GM23248 (cell line): ENCODE results near the gene TMC1. TPM values are rescaled to one million over a fixed set of nuclear protein-coding genes. Genes with fewer than 3 reads are reported as not detected.
"Not testable (repeated sequence)": the region's sequence is repeated elsewhere in the genome, so short reads cannot be mapped to it uniquely, and the experiment has no call there.

Source experiments
- DNase-seq: peaks from one replicate; pipeline ENCODE4 v3.0.0-alpha.2; 2015
- H2AFZ ChIP-seq: fragments of 200-600 bp; sonication (generic); 2 replicates; pipeline ENCODE4 v1.6.1; 2016; ENCODE audit warnings: antibody characterized with exemption
- H3F3A ChIP-seq: fragments of 200-600 bp; sonication (generic); 2 replicates; pipeline ENCODE4 v1.6.1; 2016; ENCODE audit warnings: mild to moderate bottlenecking, antibody characterized with exemption, mixed run types; ENCODE audit not compliant: insufficient read depth
- H3K27ac ChIP-seq: fragments of 200-600 bp; sonication (generic); 2 replicates; pipeline ENCODE4 v1.5.1; 2016; ENCODE audit warnings: mild to moderate bottlenecking
- H3K27me3 ChIP-seq: fragments of 200-600 bp; sonication (generic); replicated peaks from 2 replicates; pipeline ENCODE4 v1.6.1; 2016; ENCODE audit warnings: mild to moderate bottlenecking; ENCODE audit not compliant: insufficient read depth
- H3K36me3 ChIP-seq: fragments of 200-600 bp; sonication (generic); 2 replicates; pipeline ENCODE4 v1.6.1; 2016; ENCODE audit warnings: low read depth, mild to moderate bottlenecking
- H3K4me1 ChIP-seq: fragments of 200-600 bp; sonication (generic); 2 replicates; pipeline ENCODE4 v1.6.1; 2016; ENCODE audit warnings: mild to moderate bottlenecking; ENCODE audit not compliant: insufficient read depth
- H3K4me2 ChIP-seq: fragments of 200-600 bp; sonication (generic); one replicate; pipeline ENCODE4 v1.6.1; 2016; ENCODE audit warnings: mild to moderate bottlenecking; ENCODE audit not compliant: unreplicated experiment
- H3K4me3 ChIP-seq: fragments of 200-600 bp; sonication (generic); 2 replicates; pipeline ENCODE4 v1.5.1; 2016; ENCODE audit warnings: mild to moderate bottlenecking
- H3K79me2 ChIP-seq: fragments of 200-600 bp; sonication (generic); 2 replicates; pipeline ENCODE4 v1.6.1; 2016; ENCODE audit warnings: mild to moderate bottlenecking; ENCODE audit not compliant: insufficient read depth
- H3K9ac ChIP-seq: fragments of 200-600 bp; sonication (generic); 2 replicates; pipeline ENCODE4 v1.6.1; 2016; ENCODE audit warnings: mild to moderate bottlenecking
- H3K9me2 ChIP-seq: fragments of 200-600 bp; sonication (generic); 2 replicates; pipeline ENCODE4 v1.6.1; 2016; ENCODE audit warnings: mixed run types, mild to moderate bottlenecking, moderate library complexity; ENCODE audit not compliant: insufficient read depth
- H3K9me3 ChIP-seq: fragments of 200-600 bp; sonication (generic); one replicate; pipeline ENCODE4 v1.6.1; 2017; ENCODE audit warnings: low read depth
- H4K20me1 ChIP-seq: fragments of 200-600 bp; sonication (generic); 2 replicates; pipeline ENCODE4 v1.6.0; 2016; ENCODE audit not compliant: insufficient read depth
- EZH2 ChIP-seq: fragments of 200-600 bp; sonication (generic); IDR thresholded peaks from 2 replicates; pipeline ENCODE4 v1.6.1; 2018; ENCODE audit warnings: antibody characterized with exemption, mild to moderate bottlenecking; ENCODE audit not compliant: insufficient read depth, poor library complexity, severe bottlenecking
- EZH2phosphoT487 ChIP-seq: fragments of 200-600 bp; sonication (generic); IDR thresholded peaks from 2 replicates; pipeline ENCODE4 v1.6.1; 2018; ENCODE audit warnings: antibody characterized with exemption, moderate library complexity, mild to moderate bottlenecking, low read depth; ENCODE audit not compliant: insufficient read depth
- WGBS, 2 experiments: methylation state at CpG; one replicate each; pipeline ENCODE4 v1.1.6; 2015 to 2017; ENCODE audit warnings: low lambda C conversion rate in 2 of 2, low coverage in 1 of 2; ENCODE audit errors: missing lambda C conversion rate in 2 of 2; 5-methylcytosine and 5-hydroxymethylcytosine counted together
- in situ Hi-C: fragments of 300-500 bp; cut with MboI; formaldehyde crosslinking; loops from 2 replicates; pipeline ENCODE4 v1.15.0; 2020
- polyA plus RNA-seq: library from polyadenylated mRNA; unstranded; fragments of >200 nt; fragmentation: Nextera tagmentation; extraction: Ambion mirVana; gene quantifications from 2 replicates; pipeline ENCODE4 v1.2.1, GENCODE V29; 2016
- total RNA-seq: library from RNA; depleted of rRNA; stranded (reverse); fragments of >200 nt; shearing (Covaris generic); gene quantifications from 2 replicates; pipeline ENCODE4 v1.2.3, GENCODE V29; 2014

Gene TMC1
- total and polyA plus RNA-seq, 2 experiments from 2014 or later = 0.45 TPM; not detected in 1

DNA sequence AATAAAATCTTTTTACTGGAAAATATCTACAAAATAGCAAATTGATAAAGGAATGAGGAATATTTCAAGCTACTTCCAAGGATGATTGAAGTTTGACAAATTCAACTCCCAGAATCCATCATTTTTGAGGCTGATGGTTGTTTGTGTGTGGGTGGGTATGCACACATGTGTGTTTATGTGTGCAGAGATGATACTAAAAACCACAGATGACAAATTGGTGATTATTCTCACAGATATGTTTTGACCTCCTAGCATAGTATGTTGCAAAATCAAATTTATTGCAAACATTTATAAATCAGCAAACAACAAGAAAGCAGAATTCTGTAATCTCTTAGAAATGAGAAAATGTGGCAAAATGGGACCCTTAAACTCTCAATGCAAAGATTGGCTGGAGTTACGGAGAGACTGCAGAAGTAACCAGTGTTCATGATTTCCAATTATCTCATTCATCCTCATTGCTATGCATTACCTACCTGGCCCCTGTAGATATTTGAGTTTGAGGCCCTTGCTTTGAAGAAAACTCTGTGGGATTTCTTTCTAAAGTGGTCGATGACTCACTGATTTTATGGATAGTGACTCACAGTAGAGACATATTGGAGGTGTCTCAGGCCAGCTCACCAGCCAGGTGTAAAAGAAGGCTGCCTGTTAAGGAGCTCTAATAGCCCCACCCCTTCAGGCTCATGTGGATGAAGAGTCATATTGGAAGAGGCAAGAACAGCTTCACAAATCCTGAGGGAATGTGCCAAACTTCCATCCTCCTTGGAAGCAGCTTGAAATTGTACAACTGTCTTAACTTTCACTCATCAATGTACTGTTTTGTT, 44.6 kb upstream of the TMC1 start:
- in situ Hi-C loops = no loop called here
- peak overlapping the region; percentile 44 for H3K4me2 ChIP-seq

DNA sequence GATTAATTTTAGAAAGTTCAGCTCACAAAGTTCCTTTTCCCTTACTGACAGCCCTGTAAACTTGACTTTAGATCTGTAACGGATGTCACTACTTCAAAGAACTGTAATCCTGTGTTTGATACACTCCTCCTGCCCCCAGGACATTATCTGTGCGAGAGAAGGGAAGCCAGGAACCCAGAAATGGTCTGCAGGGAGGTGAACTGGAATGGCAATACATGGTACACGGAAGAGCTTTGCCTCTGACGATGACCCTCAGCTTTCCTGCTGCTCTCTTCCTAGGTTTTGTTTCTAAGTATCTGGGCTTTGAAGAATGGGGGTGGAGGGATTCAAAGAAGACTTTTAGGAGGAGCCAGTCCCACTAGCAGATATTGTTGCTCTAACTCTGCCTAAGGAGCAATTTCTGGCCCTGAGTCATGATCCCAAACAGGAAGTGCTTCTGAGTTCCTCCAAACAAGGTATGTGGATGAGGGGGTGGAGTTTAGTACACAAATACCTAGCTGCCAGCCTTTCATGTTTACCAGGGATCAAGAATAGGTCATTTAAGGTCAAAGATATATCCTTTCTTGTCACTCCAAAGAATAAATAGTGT, 43.4 kb upstream of the TMC1 start:
- 0 out of 2 replicates have a peak overlapping the region, but pooled peaks have one; percentile 10 for H3K4me3 ChIP-seq
- H3F3A ChIP-seq = peaks cover 36% of the 10 kb centered on the region
- H3K27ac ChIP-seq = peak overlapping the region; percentile 23; the same call in 1 of the 2 replicates
- H3K27me3 ChIP-seq = no peaks in the 10 kb centered on the region
- H4K20me1 ChIP-seq = no peaks in the 10 kb centered on the region
- WGBS, 2 experiments = 50 to 58% methylated on average over 4 of the region's 4 CpGs
- no peaks in the 10 kb centered on the region for H3K36me3 ChIP-seq
- H3K4me1 ChIP-seq = peaks cover 42% of the 10 kb centered on the region
- H3K79me2 ChIP-seq = no peaks in the 10 kb centered on the region
- H3K9me2 ChIP-seq = no peaks in the 10 kb centered on the region
- DNase-seq = peak; percentile 82
- H3K9ac ChIP-seq = no peak overlapping the region
- H3K9me3 ChIP-seq = no peaks in the 10 kb centered on the region
- in situ Hi-C loops = no loop called here
- H3K4me2 ChIP-seq = peak overlapping the region; percentile 44
- H2AFZ ChIP-seq = peak overlapping the region; percentile 62
- no peak for TF ChIP-seq EZH2phosphoT487
- TF ChIP-seq EZH2 = no peak

More for the DNA sequence above, 44.6 kb upstream of the TMC1 start:
- 52 to 54% methylated on average over 2 of the region's 2 CpGs for WGBS, 2 experiments
- Histone ChIP-seq H3K27ac (no peak overlapping the region), H3K4me1 (peaks cover 42% of the 10 kb centered on the region), H3K9me2 (no peaks in the 10 kb centered on the region), H3K36me3 (no peaks in the 10 kb centered on the region), H3K9ac (no peak overlapping the region), H3K27me3 (no peaks in the 10 kb centered on the region), H3K9me3 (no peaks in the 10 kb centered on the region), H2AFZ (no peak overlapping the region), H4K20me1 (no peaks in the 10 kb centered on the region), H3K79me2 (no peaks in the 10 kb centered on the region), H3F3A (peaks cover 37% of the 10 kb centered on the region), H3K4me3 (no peak overlapping the region)
- DNase-seq = peak; percentile 79
- no peak for TF ChIP-seq EZH2phosphoT487
- no peak for TF ChIP-seq EZH2

DNA sequence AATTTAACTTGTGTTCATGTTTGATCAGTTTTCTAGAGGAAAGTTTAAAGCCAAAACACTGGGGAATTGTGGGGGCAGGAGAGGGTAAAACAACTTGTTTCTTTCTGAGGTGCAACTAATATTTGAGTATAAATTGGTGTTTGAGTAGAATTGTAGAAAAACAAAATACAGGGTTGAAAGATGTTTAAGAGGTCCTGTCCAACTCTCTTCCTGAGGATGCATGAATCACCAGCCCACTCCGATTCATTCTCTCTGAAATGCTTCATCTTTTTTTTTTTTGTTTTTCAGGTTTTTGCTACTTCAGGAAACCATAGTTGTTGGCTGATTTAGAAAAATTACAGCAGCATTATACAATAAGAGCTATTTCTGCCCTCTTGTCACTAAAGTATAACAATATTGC, 42.4 kb upstream of the TMC1 start:
- H4K20me1 ChIP-seq = no peaks in the 10 kb centered on the region
- no peak overlapping the region for H3K27ac ChIP-seq
- WGBS, 2 experiments = 0% methylated on average over 1 of the region's 1 CpG
- TF ChIP-seq EZH2phosphoT487 (no peak), EZH2 (no peak)
- peak overlapping the region; percentile 44 for H3K4me2 ChIP-seq
- H3K9ac ChIP-seq = no peak overlapping the region
- no peaks in the 10 kb centered on the region for H3K36me3 ChIP-seq
- H3F3A ChIP-seq = peaks cover 33% of the 10 kb centered on the region
- no peak overlapping the region for H2AFZ ChIP-seq
- in situ Hi-C loops = no loop called here
- H3K4me1 ChIP-seq = peaks cover 39% of the 10 kb centered on the region
- H3K9me3 ChIP-seq = no peaks in the 10 kb centered on the region
- no peaks in the 10 kb centered on the region for H3K79me2 ChIP-seq
- H3K4me3 ChIP-seq = no peak overlapping the region
- H3K27me3 ChIP-seq = no peaks in the 10 kb centered on the region
- DNase-seq = peak; percentile 61
- no peaks in the 10 kb centered on the region for H3K9me2 ChIP-seq

DNA sequence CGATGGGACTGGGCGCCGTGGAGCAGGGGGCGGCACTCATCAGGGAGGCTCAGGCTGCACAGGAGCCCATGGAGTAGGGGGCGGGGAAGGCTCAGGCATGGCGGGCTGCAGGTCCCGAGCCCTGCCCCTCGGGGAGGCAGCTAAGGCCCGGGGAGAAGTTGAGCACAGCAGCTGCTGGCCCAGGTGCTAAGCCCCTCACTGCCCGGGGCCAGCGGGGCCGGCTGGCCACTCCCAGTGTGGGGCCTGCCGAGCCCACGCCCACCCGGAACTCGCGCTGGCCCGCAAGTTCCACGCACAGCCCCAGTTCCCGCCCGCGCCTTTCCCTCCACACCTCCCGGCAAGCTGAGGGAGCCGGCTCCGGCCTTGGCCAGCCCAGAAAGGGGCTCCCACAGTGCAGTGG, 41.1 kb upstream of the TMC1 start:
- H3K27me3 ChIP-seq, H2AFZ ChIP-seq, DNase-seq, H3K4me2 ChIP-seq, in situ Hi-C loops, H4K20me1 ChIP-seq, H3K9me3 ChIP-seq, H3K9me2 ChIP-seq, H3K4me3 ChIP-seq, H3K36me3 ChIP-seq, H3K27ac ChIP-seq, H3K79me2 ChIP-seq, H3K9ac ChIP-seq: not testable (repeated sequence)
- Histone ChIP-seq H3F3A (peaks cover 33% of the 10 kb centered on the region), H3K4me1 (peaks cover 39% of the 10 kb centered on the region)
- WGBS, 2 experiments = 94 to 96% methylated on average over 15 to 25 of the region's 25 CpGs
